NCI-H128 (cell line): ENCODE data around the gene CPEB4.

Source experiments
- DNase-seq: peaks from one replicate; lab custom pipeline; 2025; ENCODE audit not compliant: unreplicated experiment; lab: John Stamatoyannopoulos, UW

Gene CPEB4

GRCh38 chr5:173858670-173859407 is 29.3 kb upstream of the CPEB4 start:
- DNase-seq, result no peak

- DNase-seq, result no peak
These were observed 28.6 kb upstream of the CPEB4 start for GRCh38 chr5:173859408-173860159.

GRCh38 chr5:173862047-173862477 is 26.1 kb upstream of the CPEB4 start:
- no peak for DNase-seq

GRCh38 chr5:173863359-173863758 is 24.8 kb upstream of the CPEB4 start:
- no peak for DNase-seq

GRCh38 chr5:173864126-173865050 is 23.8 kb upstream of the CPEB4 start:
- no peak for DNase-seq

- no peak for DNase-seq
These were observed 21.8 kb upstream of the CPEB4 start for GRCh38 chr5:173866243-173866857.

GRCh38 chr5:173866858-173867679 is 21.1 kb upstream of the CPEB4 start:
- DNase-seq, result no peak

GRCh38 chr5:173868096-173868880 is 19.9 kb upstream of the CPEB4 start:
- no peak for DNase-seq

GRCh38 chr5:173869316-173869715 is 18.8 kb upstream of the CPEB4 start:
- no peak for DNase-seq

GRCh38 chr5:173872957-173873305 is 15.2 kb upstream of the CPEB4 start:
- no peak for DNase-seq

- no peak for DNase-seq
These were observed 14.7 kb upstream of the CPEB4 start for GRCh38 chr5:173873306-173873922.

GRCh38 chr5:173875189-173875588 is 13.0 kb upstream of the CPEB4 start:
- DNase-seq, result no peak

- no peak for DNase-seq
These were observed 9.8 kb upstream of the CPEB4 start for GRCh38 chr5:173878224-173878967.

- DNase-seq, result no peak
These were observed 7.7 kb upstream of the CPEB4 start for GRCh38 chr5:173880306-173880985.

- no peak for DNase-seq
These were observed 6.2 kb upstream of the CPEB4 start for GRCh38 chr5:173881811-173882575.

- DNase-seq, result no peak
These were observed 5.5 kb upstream of the CPEB4 start for GRCh38 chr5:173882632-173883031.

- no peak for DNase-seq
These were observed 4.7 kb upstream of the CPEB4 start for GRCh38 chr5:173883347-173883924.
